ENCODE data around the gene ZNF789. TPM values are rescaled to one million over a fixed set of nuclear protein-coding genes. Genes with fewer than 3 reads are reported as not detected.

Gene ZNF789
- total RNA-seq, 1 donor from 2014 or later, result 20.2 TPM

- no peak overlapping the region for H2AFZ ChIP-seq (replicated peaks)
- Mint-ChIP-seq H3K36me3 (peaks cover 19% of the 10 kb centered on the region), H3K4me3 (no peak overlapping the region), H3K27ac (no peak overlapping the region), H3K4me1 (no peaks in the 10 kb centered on the region), H3K27me3 (ENCODE audit: insufficient read depth, low read depth) (no peaks in the 10 kb centered on the region), H3K9me3 (no peaks in the 10 kb centered on the region)
- no peaks in the 10 kb centered on the region for H3K4me1 ChIP-seq
- H3K36me3 ChIP-seq, result no peaks in the 10 kb centered on the region
- TF ChIP-seq EZH2 (IDR thresholded peaks at IDR 0.05) (no peak), EZH2phosphoT487 (IDR thresholded peaks at IDR 0.05) (no peak), CTCF (IDR thresholded peaks at IDR 0.05) (no peak)
- no peaks in the 10 kb centered on the region for H3K79me2 ChIP-seq (ENCODE audit: low read depth)
- no peak for DNase-seq (ENCODE audit: low spot score)
- no peak overlapping the region for H3K27ac ChIP-seq
- H4K20me1 ChIP-seq (ENCODE audit: low read depth), result no peaks in the 10 kb centered on the region
- H3K4me2 ChIP-seq, result no peak overlapping the region
- no peak overlapping the region for H3K4me3 ChIP-seq
- no peak overlapping the region for H3K9ac ChIP-seq
- H3K27me3 ChIP-seq, result no peaks in the 10 kb centered on the region
- H3K9me3 ChIP-seq (ENCODE audit: low read depth), result no peaks in the 10 kb centered on the region
- peaks cover 7% of the 10 kb centered on the region for H3F3A ChIP-seq (ENCODE audit: low read depth)
Observed at GRCh38 chr7:99485094-99485493, 12.4 kb downstream of the ZNF789 start.

- Histone ChIP-seq H3K36me3 (peaks cover 15% of the 10 kb centered on the region), H3K4me1 (no peaks in the 10 kb centered on the region), H3K79me2 (ENCODE audit: low read depth) (no peaks in the 10 kb centered on the region), H3K9ac (no peak overlapping the region), H3K4me3 (no peak overlapping the region), H4K20me1 (ENCODE audit: low read depth) (no peaks in the 10 kb centered on the region), H3K4me2 (no peak overlapping the region), H3K9me3 (ENCODE audit: low read depth) (no peaks in the 10 kb centered on the region), H3F3A (ENCODE audit: low read depth) (peaks cover 12% of the 10 kb centered on the region), H3K27me3 (no peaks in the 10 kb centered on the region), H2AFZ (replicated peaks) (no peak overlapping the region), H3K27ac (no peak overlapping the region)
- Mint-ChIP-seq H3K27ac (no peak overlapping the region), H3K4me1 (no peaks in the 10 kb centered on the region), H3K4me3 (no peak overlapping the region), H3K9me3 (peaks cover 16% of the 10 kb centered on the region), H3K36me3 (peaks cover 37% of the 10 kb centered on the region), H3K27me3 (ENCODE audit: insufficient read depth, low read depth) (peaks cover 3% of the 10 kb centered on the region)
- DNase-seq (ENCODE audit: low spot score), result no peak
- no peak for TF ChIP-seq EZH2 (IDR thresholded peaks at IDR 0.05)
- no peak for TF ChIP-seq EZH2phosphoT487 (IDR thresholded peaks at IDR 0.05)
Observed at GRCh38 chr7:99489235-99489634, 16.5 kb downstream of the ZNF789 start.

GRCh38 chr7:99490878-99491277 lies 18.2 kb downstream of the ZNF789 start:
- Mint-ChIP-seq H3K27me3 (ENCODE audit: insufficient read depth, low read depth) (peaks cover 3% of the 10 kb centered on the region), H3K9me3 (peaks cover 21% of the 10 kb centered on the region), H3K27ac (no peak overlapping the region)

More at GRCh38 chr7:99490878-99491277, 18.2 kb downstream of the ZNF789 start:
- no peak overlapping the region for H3K4me2 ChIP-seq
- TF ChIP-seq EZH2 (IDR thresholded peaks at IDR 0.05) (no peak), CTCF (IDR thresholded peaks at IDR 0.05) (no peak), EZH2phosphoT487 (IDR thresholded peaks at IDR 0.05) (no peak)
- Mint-ChIP-seq H3K4me3 (no peak overlapping the region), H3K36me3 (peaks cover 37% of the 10 kb centered on the region), H3K4me1 (no peaks in the 10 kb centered on the region)
- H2AFZ ChIP-seq (replicated peaks), result no peak overlapping the region
- DNase-seq (ENCODE audit: low spot score), result no peak
- no peaks in the 10 kb centered on the region for H3K9me3 ChIP-seq (ENCODE audit: low read depth)
- H3F3A ChIP-seq (ENCODE audit: low read depth), result peaks cover 12% of the 10 kb centered on the region
- no peak overlapping the region for H3K9ac ChIP-seq
- no peaks in the 10 kb centered on the region for H3K27me3 ChIP-seq
- H3K79me2 ChIP-seq (ENCODE audit: low read depth), result peaks cover 6% of the 10 kb centered on the region
- no peaks in the 10 kb centered on the region for H4K20me1 ChIP-seq (ENCODE audit: low read depth)
- H3K4me1 ChIP-seq, result no peaks in the 10 kb centered on the region
- peaks cover 15% of the 10 kb centered on the region for H3K36me3 ChIP-seq
- no peak overlapping the region for H3K4me3 ChIP-seq
- no peak overlapping the region for H3K27ac ChIP-seq

All from neural progenitor cell (in vitro differentiated cells).